Activated gamma-delta T cell treated with anti-CD3 and anti-CD28 coated beads, Interleukin-2, amount 50 U/mL, for 16 hours (primary cell): Measurements from ENCODE around the gene ERC1.
"Not testable (repeated sequence)": the region's sequence is repeated elsewhere in the genome, so short reads cannot be mapped to it uniquely, and the experiment has no call there.

Experiments used
- DNase-seq: peaks from one replicate; pipeline ENCODE4 v3.0.0-alpha.2; 2020; ENCODE audit warnings: low read depth

The ERC1 gene

DNA sequence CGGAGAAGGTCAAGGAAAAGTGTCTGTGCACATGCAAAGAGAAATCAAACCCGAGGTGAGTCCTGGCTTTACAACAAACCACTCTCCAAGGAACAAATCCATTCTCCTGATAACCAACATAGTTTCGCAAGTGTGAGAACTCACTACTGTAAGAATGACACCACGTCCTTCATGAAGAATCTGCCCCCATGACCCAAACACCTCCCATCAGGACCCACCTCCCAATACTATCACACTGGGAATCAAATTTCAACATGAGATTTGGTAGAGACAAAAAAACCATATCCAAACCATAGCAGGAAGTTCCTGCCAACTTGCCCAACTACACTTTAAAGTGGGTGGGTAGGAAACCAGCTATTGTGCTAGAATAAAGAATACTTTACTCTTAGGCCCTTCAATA, 2.4 kb upstream of the ERC1 start:
- no peak for DNase-seq

DNA sequence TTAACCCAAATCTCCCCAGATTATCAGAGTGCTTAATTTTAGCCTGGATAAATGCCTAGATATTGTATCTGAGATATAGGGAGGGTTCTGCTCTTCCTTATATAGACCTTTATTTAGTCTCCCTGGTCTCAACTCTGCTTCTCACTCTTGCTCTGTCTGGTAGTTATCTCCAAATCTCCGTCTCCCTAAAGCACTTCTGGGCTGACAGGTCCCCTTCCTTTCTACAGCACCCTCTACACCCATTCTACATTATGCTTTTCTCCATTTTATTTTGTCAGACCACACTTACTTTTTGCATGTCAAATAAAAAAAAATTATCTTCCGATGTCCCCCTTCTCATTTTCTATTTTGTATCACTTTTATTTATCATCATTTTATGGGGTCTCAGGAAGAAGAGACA, 2.0 kb upstream of the ERC1 start:
- DNase-seq: no peak

DNA sequence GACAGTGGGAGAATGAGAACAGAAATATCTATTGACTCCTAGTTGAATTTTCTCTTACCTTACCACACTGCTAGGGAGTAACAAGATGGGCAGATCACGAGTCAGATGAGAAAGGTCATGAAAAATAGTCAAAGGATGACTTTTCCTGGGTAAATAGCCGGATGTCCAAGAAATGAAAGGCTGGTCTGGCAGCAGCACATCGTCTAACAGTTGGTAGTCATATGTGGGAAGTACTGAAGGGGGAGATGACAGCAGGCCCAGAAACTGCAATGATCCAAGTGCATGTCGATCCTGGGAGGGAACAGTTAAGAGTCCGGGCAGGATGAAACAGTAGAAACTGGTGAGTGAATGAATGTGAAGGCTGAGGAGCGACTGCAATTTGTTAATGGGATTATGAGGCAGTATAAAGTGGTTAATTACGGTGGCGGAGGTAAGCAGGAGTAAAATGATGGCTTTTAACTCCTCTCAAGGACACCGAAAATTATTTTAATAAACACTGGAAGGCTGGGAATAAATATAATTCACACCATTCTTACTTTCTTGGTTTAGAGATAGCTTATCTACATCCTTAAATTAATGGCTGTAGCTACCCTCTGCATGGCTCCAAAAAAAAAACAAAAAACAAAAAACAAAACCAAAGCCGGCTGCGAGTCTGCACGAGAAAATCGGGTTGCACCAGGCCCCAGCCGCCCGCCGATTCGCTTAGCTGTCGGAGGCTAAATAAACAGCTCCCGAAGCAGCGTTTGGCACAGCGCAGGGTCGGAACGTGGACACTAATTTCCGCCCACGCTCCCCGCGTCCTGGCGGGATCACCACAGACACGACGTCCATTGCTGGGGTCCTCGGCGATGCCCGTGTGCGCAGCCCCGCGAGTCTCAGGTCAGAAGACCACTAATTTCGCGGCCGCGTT, 1.0 kb upstream of the ERC1 start:
- peak; percentile 31 for DNase-seq

DNA sequence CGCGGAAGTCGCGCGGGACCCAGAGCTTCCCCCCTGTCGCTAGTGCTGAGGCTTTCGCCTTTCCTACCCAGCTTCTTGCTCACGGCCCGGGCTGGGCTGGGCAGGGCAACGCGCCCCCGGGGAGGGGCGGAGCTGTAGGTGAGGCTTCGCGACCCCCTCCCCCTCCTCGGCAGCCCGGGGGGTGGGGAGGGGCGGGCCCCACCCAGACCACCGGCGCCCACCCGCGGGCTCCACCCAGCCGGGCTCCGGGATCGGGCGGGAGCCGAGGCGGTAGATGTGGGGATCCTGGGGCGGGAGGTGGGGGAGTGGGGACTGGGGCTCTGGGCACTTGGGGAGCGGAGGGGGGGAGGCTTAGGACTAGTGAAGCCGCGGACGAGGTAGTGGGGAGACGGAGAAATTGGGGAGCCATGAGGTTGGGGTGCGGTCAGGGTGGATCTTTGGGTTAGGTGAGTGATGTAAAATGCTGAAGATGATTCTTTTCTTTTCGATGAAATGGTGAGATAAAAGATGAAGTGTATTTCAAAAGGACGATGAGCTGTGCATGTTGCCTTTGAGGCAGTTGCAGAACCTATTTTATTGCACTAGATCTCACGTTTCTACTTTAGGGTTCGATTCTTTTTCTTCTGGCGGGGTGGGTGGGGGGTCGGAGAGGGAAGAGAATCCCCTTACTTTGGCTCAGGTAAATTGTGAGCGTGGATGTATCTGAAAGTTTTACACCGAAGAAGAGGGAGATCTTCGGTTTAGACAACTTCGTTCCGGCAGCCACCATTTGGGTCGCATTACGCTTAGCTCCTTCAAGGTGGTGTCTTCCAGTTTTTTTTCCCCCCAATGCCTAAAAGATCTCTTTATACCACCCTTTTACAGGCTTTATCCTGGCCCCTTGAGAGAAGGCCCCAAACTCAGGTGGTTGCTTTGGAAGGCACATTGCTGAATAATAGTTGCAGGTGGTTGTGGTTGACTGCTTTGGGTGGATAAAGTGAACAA, 619 bp downstream of the ERC1 start:
- no peak for DNase-seq

DNA sequence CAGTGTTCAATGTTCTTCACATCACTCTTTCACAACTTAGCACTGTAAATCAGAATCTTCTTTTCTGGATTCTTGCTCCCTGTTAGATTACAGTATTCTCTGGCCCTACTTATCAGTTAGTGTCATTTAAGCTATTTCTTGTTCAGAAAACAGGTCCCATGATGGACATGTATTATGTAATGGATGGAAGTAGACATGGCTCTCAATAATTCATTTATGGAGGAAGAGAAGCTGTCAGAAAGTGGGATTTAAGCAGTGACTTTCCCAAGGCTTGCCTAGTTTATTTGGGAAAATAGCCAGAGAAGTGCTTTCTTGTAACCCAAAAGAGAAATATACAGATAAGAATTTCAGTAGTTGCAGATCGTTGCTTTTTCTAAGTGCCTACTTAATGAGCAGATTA, 1.6 kb downstream of the ERC1 start:
- DNase-seq: no peak

DNA sequence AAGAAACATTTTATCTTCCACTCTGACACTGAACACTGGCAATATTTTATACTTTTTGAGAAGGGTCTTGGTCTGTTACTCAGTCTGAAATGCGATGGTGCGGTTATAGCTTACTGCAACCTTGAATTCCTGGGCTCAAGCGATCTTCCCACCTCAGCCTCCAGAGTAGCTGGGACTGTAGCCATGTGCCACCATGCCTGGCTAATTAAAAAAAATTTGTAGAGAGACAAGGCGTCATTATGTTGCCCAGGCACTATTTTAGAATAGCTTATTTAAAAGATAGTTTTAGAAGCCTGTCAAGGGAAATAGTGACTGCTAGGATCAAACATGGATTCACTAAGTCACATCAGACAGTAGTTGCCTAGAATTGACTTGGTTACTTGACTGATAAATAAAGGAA, 5.9 kb downstream of the ERC1 start:
- no peak for DNase-seq

DNA sequence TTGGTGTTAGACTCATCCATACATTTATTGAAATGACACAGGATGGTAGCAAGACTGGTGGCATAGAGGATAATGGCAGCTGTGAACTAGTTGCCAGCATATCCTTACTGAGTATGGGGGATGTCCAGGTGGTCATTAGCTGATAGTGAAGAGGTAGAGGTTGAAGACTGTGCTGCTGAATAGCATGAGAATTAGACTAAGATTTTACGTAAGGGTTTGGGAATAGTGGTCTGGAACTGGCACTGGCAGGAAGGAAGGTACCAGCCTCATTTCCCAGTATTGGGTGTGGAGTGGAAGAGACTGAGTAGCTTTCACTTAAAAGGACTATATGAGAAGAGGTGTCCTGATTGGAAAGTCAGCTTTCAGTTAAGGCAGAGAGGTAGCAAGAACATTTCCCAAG, 6.5 kb downstream of the ERC1 start:
- DNase-seq: no peak

DNA sequence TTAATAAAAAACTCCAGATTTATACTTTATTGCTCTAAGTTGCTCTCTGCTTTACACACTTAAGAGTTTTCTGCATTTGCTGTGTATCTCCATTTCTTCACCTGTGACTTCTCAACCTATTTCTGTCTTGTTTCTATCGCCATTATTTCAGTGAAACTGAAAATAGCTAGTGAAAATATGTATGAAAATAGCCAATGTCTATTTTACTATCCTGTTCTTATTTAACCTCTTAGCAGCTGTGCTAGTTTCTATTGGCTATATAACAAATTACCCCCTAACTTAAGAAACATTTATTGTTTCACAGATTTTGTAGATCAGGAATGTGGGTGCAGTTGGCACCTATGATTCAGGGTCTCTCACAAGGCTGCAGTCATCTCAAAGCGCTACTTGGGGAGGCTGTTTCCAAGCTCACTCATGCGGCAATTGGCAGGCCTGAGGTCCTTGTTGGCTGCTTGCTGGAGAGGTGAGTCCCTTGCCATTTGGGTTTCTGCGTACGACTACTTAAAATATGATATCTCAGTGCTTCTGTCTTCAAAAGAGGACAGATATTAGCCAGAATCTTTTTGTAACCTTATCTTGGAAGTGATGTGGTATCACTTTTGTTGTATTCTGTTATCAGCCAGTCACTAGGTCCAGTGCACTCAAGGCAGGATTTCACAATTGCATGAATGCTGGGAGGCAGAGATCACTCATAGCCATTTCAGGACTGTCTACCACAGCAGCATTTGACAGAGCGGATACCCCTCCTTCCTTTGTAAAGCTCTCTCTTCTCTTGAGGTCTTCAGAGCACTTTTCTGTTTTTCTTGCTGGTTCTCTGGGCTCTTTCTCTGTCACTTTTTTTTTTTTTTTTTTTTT, 7.2 kb downstream of the ERC1 start:
- DNase-seq: no peak

DNA sequence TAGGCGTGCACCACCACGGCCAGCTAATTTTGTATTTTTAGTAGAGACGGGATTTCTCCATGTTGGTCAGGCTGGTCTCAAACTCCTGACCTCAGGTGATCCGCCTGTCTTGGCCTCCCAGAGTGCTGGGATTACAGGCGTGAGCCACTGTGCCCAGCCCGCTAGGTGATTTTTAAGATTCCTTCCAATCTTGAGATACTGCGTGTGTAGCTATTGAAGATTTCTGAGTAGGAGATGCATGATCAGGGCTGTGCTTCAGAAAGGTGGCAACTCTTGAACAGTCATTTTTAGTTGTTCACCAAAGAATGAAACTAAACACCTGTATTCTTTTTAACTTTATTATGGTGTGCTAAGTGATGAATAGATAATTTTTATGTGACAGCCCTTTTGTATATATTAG, 8.7 kb downstream of the ERC1 start:
- not testable (repeated sequence) for DNase-seq

DNA sequence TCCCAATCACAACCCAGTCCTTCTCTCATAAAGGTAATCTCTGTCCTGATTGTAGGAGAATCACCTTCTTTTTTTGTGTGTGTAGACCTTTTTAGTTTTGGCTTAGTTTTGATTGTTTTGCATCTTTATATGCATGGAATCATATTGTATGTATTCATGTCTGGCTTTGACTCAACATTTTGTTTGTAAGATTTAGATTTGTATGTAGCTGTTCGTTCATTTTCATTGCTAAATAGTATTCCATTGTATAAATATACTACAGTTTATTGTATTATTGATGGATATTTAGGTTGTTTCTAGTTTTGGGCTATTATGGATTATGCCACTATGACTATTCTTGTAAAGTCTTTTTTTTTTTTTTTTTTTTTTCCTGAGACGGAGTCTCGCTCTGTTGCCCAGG, 10.5 kb downstream of the ERC1 start:
- no peak for DNase-seq

DNA sequence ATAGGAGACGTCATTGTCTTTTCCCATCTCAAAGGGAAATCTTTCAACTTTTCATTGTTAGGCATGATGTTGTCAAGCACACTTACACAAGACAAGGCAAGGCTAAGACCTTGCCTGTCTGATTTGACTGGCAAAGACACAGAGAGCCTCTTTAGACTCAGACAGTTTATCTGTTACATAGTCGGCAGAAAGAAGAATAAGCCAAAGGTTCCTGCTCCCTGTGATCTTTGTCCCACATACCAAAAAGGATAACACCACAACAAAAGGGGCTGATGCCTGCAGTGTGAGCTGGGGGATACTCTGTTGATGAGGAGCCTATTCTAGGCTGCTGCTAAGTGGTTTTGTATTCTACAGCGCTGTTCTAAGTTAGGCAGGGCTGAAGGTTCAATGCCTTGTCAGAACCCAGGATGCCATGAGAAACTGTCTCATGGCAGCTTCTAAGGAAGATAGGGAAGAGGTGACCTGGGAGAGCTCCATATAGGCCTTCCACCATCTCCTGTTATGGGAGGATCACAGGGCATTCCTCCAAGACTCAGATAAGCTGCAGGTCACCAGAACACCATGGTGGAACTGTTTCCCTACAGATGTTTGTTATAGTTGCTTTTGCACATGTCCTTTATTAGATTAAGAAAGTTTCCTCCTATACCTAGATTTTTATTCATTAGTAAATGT, 12.7 kb downstream of the ERC1 start:
- DNase-seq: no peak

DNA sequence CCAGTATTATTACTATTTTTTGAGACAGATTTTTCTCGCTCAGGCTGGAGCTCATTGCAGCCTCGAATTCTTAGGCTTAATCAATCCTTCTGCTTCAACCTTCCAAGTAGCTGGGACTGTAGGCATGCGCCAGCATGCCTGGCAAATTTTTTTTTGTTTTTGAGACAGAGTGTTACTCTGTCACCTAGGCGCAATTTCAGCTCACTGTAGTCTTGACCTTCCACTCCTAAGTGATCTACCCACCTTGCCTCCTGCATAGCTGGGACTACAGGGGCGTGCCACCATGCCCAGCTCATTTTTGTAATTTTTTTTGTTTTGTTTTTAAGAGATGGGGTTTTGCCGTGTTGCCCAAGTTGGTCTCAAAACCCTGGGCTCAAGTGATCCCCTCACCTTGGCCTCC, 15.2 kb downstream of the ERC1 start:
- DNase-seq: no peak

DNA sequence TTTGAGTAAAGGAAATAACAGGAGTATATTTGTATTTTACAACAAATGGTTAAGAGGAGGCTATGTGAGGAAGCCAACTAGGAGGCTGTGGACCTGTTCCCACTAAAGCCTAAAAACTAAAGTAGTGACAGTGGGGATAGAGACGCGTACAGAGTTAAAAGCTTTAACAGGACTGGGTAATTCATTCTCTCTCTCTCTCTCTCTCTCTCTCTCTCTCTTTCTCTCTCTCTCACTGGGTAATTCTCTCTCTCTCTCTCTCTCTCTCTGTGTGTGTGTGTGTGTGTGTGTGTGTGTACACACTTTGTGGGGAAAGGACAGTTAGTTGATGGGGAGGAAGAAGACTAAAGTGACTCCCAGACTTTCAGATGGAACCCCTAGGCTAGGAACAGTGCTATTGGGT, 16.3 kb downstream of the ERC1 start:
- no peak for DNase-seq

DNA sequence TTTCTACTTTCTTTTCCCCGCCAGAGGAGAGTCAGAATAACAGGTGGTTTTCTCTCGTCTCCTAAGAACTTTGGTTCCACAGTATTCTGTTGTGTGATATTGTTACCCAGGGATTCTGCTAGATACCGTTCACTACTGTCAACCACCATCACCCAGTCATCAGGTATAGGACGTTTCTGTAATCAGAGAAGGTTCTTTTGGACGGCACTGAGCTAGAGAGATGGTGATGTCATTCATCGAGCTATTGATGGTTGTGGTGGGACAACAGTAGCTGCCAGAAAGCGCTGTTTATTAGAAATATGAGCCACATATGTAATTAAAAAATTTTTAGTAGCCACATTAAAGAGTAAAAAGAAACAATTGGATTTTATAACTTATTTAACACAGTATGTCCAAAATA, 17.0 kb downstream of the ERC1 start:
- no peak for DNase-seq

DNA sequence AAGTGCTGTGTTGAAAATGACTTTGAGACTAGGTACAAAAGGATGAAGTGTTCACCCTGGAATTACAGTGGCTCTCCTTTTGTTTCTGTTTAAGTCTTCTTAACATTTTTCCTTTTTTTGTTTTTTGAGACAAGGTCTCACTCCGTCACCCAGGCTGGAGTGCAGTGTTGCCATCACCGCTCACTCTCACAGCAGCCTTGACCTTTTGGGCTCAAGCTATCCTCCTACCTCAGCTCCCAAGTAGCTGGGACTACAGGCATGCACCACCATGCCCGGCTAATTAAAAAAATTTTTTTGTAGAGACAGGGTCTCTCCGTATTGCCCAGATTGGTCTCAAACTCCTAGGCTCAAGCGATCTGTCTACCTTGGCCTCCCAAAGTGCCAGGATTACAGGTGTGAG, 20.1 kb downstream of the ERC1 start:
- no peak for DNase-seq

DNA sequence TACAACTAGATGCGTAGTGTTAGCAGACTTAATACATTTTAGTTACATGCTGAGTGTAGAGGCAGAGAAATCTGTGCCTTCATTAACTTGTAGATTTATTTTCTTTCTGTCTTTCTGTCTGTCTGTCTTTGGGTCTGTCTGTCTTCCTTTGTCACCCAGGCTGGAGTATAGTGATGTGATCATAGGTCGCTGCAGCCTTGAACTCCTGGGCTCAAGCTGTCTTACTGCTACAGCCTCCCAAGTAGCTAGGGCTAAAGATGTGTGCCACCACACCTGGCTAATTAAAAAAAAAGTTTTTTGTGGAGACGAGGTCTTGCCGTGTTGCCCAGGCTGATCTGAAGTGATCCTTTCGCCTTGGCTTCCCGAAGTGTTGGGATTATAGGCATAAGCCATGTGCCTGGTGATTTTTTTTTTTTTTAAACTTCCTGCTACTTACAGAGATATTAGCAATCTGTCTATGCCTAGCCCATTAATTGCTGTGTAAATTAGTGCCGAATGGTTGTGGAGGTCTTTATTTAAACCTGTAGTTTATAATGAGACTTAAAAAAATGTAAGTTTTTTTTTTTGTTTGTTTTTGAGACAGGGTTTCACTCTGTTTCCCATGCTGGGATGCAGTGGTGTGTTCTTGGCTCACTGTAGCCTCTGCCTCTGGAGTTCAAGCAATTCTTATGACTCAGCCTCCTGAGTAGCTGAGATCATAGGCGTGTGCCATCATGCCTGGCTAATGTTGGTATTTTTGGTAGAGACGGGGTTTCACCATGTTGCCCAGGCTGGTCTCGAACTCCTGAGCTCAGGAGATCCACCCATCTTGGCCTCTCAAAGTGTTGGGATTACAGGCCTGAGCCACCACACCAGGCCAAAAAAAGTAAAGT, 22.8 kb downstream of the ERC1 start:
- DNase-seq: no peak

DNA sequence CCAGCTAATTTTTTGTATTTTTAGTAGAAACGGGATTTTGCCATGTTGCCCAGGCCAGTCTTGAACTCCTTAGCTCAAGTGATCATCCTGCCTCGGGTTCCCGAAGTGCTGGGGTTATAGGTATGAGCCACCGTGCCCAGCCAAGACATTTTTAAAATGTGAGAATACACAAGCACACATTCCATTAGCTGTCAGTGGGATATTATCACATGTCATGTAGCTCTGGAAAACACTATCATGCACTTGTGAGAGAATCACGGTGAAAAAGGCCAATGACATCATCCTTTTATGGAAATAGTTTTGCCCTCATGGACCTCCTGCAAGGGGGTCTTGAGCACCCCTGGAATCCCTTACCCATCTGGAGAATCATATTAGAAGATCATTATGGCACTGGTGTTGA, 28.3 kb downstream of the ERC1 start:
- no peak for DNase-seq

DNA sequence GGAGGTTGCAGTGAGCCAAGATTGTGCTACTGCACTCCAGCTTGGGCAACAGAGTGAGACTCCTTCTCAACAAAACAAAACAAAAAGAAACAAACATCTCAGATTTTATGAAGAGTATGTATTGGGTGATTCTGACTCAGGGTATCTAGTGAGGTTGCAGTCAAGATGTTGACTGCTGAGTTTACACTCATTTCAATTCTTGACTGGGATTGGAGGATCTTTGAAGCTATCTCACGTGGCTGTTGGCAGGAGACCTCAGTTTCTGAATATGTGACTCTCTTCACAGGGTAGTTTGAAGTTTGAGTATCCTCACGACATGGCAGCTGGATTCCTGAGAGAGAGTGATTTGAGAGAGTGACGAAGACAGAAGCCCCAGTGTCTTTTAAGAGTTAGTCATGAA, 29.4 kb downstream of the ERC1 start:
- DNase-seq: no peak

DNA sequence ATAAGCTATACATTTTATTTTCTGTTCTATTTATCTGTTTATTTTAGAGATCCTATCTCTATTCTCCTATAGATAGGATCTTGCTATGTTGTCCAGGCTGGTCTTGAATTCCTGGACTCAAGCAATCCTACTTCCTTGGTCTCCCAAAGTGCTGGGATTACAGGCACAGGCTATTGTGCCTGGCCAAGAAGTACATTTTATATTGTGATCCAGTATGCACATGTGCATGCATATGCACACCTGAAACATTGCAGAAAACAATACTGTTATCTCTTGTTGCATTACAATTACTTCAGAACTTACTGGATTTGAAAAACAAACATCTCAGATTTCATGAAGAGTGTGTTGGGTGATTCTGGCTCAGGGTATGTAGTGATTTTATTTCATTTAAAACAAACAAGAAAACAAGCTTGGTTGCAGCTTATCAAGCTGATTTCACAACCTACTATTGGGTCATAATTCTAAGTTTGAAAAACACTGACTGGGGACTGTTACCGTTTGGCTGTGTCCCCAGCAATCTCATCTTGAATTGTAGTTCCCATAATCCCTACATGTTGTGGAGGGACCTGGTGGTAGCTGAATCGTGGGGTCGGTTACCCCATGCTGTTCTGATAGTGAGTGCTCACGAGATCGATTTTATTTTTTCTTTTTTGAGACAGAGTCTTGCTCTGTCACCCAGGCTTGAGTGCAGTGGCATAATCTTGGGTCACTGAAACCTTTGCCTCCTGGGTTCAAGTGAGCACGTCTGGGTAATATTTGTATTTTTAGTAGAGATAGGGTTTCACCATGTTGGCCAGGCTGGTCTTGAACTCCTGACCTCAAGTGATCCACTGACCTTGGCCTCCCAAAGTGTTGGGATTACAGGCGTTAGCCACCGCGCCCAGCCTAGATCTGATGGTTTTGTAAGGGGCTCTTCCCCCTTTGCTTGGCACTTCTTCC, 31.3 kb downstream of the ERC1 start:
- DNase-seq: no peak
